H9 (cell line): ENCODE results near the gene NFE2. TPM values are rescaled to one million over a fixed set of nuclear protein-coding genes. Genes with fewer than 3 reads are reported as not detected.

Experiments
- DNase-seq: peaks from one replicate; pipeline ENCODE4 v3.0.0-alpha.2; 2017
- H2AFZ ChIP-seq: one replicate; pipeline ENCODE4 v1.6.1; 2013; ENCODE audit warnings: mild to moderate bottlenecking, low read length, control low read depth, moderate library complexity
- H2AK5ac ChIP-seq: 2 replicates; pipeline ENCODE4 v1.6.1; 2013; ENCODE audit warnings: low read length, control low read depth, mixed read lengths; ENCODE audit not compliant: insufficient read length
- H2BK120ac ChIP-seq: one replicate; pipeline ENCODE4 v1.6.1; 2013; ENCODE audit warnings: low read depth, mild to moderate bottlenecking, low read length, control low read depth, inconsistent platforms; ENCODE audit not compliant: poor library complexity, severe bottlenecking
- H2BK12ac ChIP-seq: 2 replicates; pipeline ENCODE4 v1.6.1; 2013; ENCODE audit warnings: low read length, control low read depth, mixed read lengths, low read depth; ENCODE audit not compliant: insufficient read length
- H2BK15ac ChIP-seq: 2 replicates; pipeline ENCODE4 v1.6.1; 2013; ENCODE audit warnings: low read depth, low read length, control low read depth
- H2BK20ac ChIP-seq: one replicate; pipeline ENCODE4 v1.6.1; 2013; ENCODE audit warnings: low read depth, mild to moderate bottlenecking, low read length, control low read depth, inconsistent platforms; ENCODE audit not compliant: poor library complexity, severe bottlenecking
- H2BK5ac ChIP-seq: 2 replicates; pipeline ENCODE4 v1.6.1; 2013; ENCODE audit warnings: low read length, control low read depth, mixed read lengths; ENCODE audit not compliant: insufficient read length
- H3K14ac ChIP-seq: 2 replicates; pipeline ENCODE4 v1.6.1; 2013; ENCODE audit warnings: low read length, control low read depth; ENCODE audit not compliant: insufficient read depth
- H3K18ac ChIP-seq: 2 replicates; pipeline ENCODE4 v1.6.1; 2013; ENCODE audit warnings: low read depth, mild to moderate bottlenecking, mixed read lengths, low read length, control low read depth; ENCODE audit not compliant: insufficient read length
- H3K23ac ChIP-seq: 2 replicates; pipeline ENCODE4 v1.6.1; 2013; ENCODE audit warnings: low read length, control low read depth, mixed read lengths, low read depth; ENCODE audit not compliant: insufficient read length
- H3K23me2 ChIP-seq: 2 replicates; pipeline ENCODE4 v1.6.1; 2013; ENCODE audit warnings: low read depth, mild to moderate bottlenecking, mixed read lengths, low read length, control low read depth; ENCODE audit not compliant: insufficient read length, poor library complexity, severe bottlenecking
- H3K27ac ChIP-seq: 2 replicates; pipeline ENCODE4 v1.5.1; 2013; ENCODE audit warnings: low read length, control low read depth, mixed read lengths, low read depth; ENCODE audit not compliant: insufficient read length
- H3K27me3 ChIP-seq: 2 replicates; pipeline ENCODE4 v1.6.1; 2013; ENCODE audit warnings: low read length, control low read depth, inconsistent platforms; ENCODE audit not compliant: insufficient read depth
- H3K4ac ChIP-seq: 2 replicates; pipeline ENCODE4 v1.6.1; 2013; ENCODE audit warnings: low read depth, mild to moderate bottlenecking, control low read depth, inconsistent platforms, low read length, moderate library complexity
- H3K4me1 ChIP-seq: 2 replicates; pipeline ENCODE4 v1.6.1; 2013; ENCODE audit warnings: low read length, control low read depth, inconsistent platforms; ENCODE audit not compliant: insufficient read depth
- H3K4me2 ChIP-seq: 2 replicates; pipeline ENCODE4 v1.6.1; 2013; ENCODE audit warnings: low read length, control low read depth, mixed read lengths; ENCODE audit not compliant: insufficient read length, insufficient read depth
- H3K56ac ChIP-seq: 2 replicates; pipeline ENCODE4 v1.6.1; 2013; ENCODE audit warnings: low read depth, mild to moderate bottlenecking, mixed read lengths, low read length, control low read depth; ENCODE audit not compliant: insufficient read length
- H3K79me1 ChIP-seq: 2 replicates; pipeline ENCODE4 v1.6.1; 2013; ENCODE audit warnings: low read depth, mild to moderate bottlenecking, moderate library complexity, low read length, control low read depth, inconsistent platforms; ENCODE audit not compliant: insufficient read depth, poor library complexity, severe bottlenecking
- H3K79me2 ChIP-seq: 2 replicates; pipeline ENCODE4 v1.6.1; 2013; ENCODE audit warnings: low read length, control low read depth, inconsistent platforms; ENCODE audit not compliant: insufficient read depth
- H3K9ac ChIP-seq: 2 replicates; pipeline ENCODE4 v1.6.1; 2013; ENCODE audit warnings: low read length, control low read depth, mixed read lengths; ENCODE audit not compliant: insufficient read length; ENCODE audit errors: extremely low read depth
- H3K9me3 ChIP-seq: one replicate; pipeline ENCODE4 v1.6.1; 2013; ENCODE audit warnings: low read depth, low read length, inconsistent platforms; ENCODE audit not compliant: control insufficient read depth
- H3T11ph ChIP-seq: one replicate; pipeline ENCODE4 v1.6.1; 2013; ENCODE audit warnings: mild to moderate bottlenecking, low read length, control low read depth, inconsistent platforms
- H4K20me1 ChIP-seq: one replicate; pipeline ENCODE4 v1.6.1; 2013; ENCODE audit not compliant: control insufficient read depth, insufficient read length, insufficient read depth
- H4K5ac ChIP-seq: 2 replicates; pipeline ENCODE4 v1.6.1; 2013; ENCODE audit warnings: low read depth, mild to moderate bottlenecking, mixed read lengths, low read length, control low read depth; ENCODE audit not compliant: insufficient read length
- H4K8ac ChIP-seq: replicated peaks from 2 replicates; pipeline ENCODE4 v1.6.1; 2013; ENCODE audit warnings: low read length, control low read depth, mixed read lengths, low read depth; ENCODE audit not compliant: insufficient read length
- H4K91ac ChIP-seq: 2 replicates; pipeline ENCODE4 v1.6.1; 2013; ENCODE audit warnings: low read depth, mild to moderate bottlenecking, moderate library complexity, mixed read lengths, low read length, control low read depth; ENCODE audit not compliant: insufficient read length
- H3K27ac Mint-ChIP-seq, 3 experiments: 2 replicates in 2 of 3; 3 replicates in 1 of 3; pipeline ENCODE4 v1.8.0; 2020 to 2021; ENCODE audit warnings: mixed read lengths in 3 of 3, mild to moderate bottlenecking in 1 of 3, moderate library complexity in 1 of 3
- H3K27me3 Mint-ChIP-seq: 2 replicates; pipeline ENCODE4 v1.8.0; 2021; ENCODE audit warnings: low read depth, mild to moderate bottlenecking, moderate library complexity, mixed read lengths
- H3K36me3 Mint-ChIP-seq, 3 experiments: 2 replicates in 2 of 3; 3 replicates in 1 of 3; pipeline ENCODE4 v1.8.0; 2020 to 2021; ENCODE audit warnings: low read depth in 3 of 3, mixed read lengths in 3 of 3; ENCODE audit not compliant: insufficient read depth in 1 of 3
- H3K4me1 Mint-ChIP-seq, 2 experiments: 2 replicates each; pipeline ENCODE4 v1.8.0; 2020; ENCODE audit warnings: mixed read lengths in 2 of 2
- H3K4me3 Mint-ChIP-seq, 2 experiments: 2 replicates in 1 of 2; 3 replicates in 1 of 2; pipeline ENCODE4 v1.8.0; 2020 to 2021; ENCODE audit warnings: mild to moderate bottlenecking in 2 of 2, mixed read lengths in 2 of 2, moderate library complexity in 1 of 2
- H3K9me3 Mint-ChIP-seq, 2 experiments: 2 replicates in 1 of 2; 3 replicates in 1 of 2; pipeline ENCODE4 v1.8.0; 2020; ENCODE audit warnings: mild to moderate bottlenecking in 2 of 2, mixed read lengths in 2 of 2, moderate library complexity in 1 of 2
- WGBS: extraction: QIAGEN DNeasy Blood & Tissue Kit; methylation state at CpG from one replicate; pipeline ENCODE4 v1.1.7; 2013; ENCODE audit warnings: missing lambda C conversion rate, low lambda C conversion rate, mixed read lengths; ENCODE audit not compliant: insufficient read length; ENCODE audit errors: extremely low coverage; 5-methylcytosine and 5-hydroxymethylcytosine counted together
- total RNA-seq: library from RNA; stranded (reverse); gene quantifications from 2 replicates; pipeline ENCODE4 v1.2.1, GENCODE V29; 2021
- TF ChIP-seq, protein P1 (sequence below): fragments of 200-600 bp; sonication (generic); conservative IDR thresholded peaks from 3 replicates; pipeline ENCODE4 v1.8.0; 2021; ENCODE audit warnings: antibody characterized with exemption, mild to moderate bottlenecking

Gene NFE2
- total RNA-seq, 1 experiment from 2014 or later, result 1.2 TPM

DNA sequence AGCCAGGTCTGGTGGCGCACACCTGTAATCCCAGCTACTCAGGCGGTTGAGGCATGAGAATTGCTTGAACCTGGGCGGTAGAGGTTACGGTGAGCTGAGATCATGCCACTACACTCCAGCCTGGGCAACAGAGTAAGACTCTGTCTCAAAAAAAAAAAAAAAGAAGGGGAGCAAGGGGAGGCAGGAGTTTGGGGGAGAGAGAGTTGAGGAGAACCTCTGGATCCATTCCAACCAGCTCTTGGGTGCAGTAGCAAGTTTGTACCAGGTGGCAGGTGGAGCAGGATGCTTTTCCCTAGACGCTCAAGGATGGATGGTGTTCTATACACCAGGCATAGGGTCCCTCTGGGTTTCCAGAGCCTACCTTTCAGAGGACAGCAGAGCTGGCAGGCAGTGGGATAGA, 1.9 kb downstream of the NFE2 start:
- Histone ChIP-seq H3K9me3 (no peaks in the 10 kb centered on the region), H3K23me2 (peaks cover 6% of the 10 kb centered on the region), H2BK12ac (no peak overlapping the region), H3K27ac (no peak overlapping the region), H3K4me1 (peaks cover 9% of the 10 kb centered on the region; the same call in 1 of the 2 replicates), H4K5ac (no peak overlapping the region), H2BK5ac (no peak overlapping the region), H3K18ac (no peak overlapping the region), H2BK120ac (no peak overlapping the region), H2AFZ (no peak overlapping the region), H2BK15ac (no peak overlapping the region), H3K4ac (no peak overlapping the region), H3T11ph (no peak overlapping the region), H3K27me3 (peaks cover 7% of the 10 kb centered on the region; the same call in 1 of the 2 replicates), H4K20me1 (no peaks in the 10 kb centered on the region), H2AK5ac (no peak overlapping the region), H4K8ac (no peak overlapping the region), H3K79me1 (no peaks in the 10 kb centered on the region), H3K14ac (no peak overlapping the region), H2BK20ac (no peak overlapping the region), H3K79me2 (no peaks in the 10 kb centered on the region), H3K9ac (no peak overlapping the region), H3K4me2 (no peak overlapping the region), H4K91ac (no peak overlapping the region), H3K23ac (no peak overlapping the region), H3K56ac (no peak overlapping the region)
- no peak for DNase-seq
- Mint-ChIP-seq H3K27me3 (peaks cover 30% of the 10 kb centered on the region), H3K4me1 (peaks cover 46 to 57% of the 10 kb centered on the region in 2 experiments), H3K9me3 (no peaks in the 10 kb centered on the region), H3K4me3 (no peak overlapping the region), H3K36me3 (no peaks in the 10 kb centered on the region), H3K27ac (no peak overlapping the region)
- TF ChIP-seq, protein P1, sequence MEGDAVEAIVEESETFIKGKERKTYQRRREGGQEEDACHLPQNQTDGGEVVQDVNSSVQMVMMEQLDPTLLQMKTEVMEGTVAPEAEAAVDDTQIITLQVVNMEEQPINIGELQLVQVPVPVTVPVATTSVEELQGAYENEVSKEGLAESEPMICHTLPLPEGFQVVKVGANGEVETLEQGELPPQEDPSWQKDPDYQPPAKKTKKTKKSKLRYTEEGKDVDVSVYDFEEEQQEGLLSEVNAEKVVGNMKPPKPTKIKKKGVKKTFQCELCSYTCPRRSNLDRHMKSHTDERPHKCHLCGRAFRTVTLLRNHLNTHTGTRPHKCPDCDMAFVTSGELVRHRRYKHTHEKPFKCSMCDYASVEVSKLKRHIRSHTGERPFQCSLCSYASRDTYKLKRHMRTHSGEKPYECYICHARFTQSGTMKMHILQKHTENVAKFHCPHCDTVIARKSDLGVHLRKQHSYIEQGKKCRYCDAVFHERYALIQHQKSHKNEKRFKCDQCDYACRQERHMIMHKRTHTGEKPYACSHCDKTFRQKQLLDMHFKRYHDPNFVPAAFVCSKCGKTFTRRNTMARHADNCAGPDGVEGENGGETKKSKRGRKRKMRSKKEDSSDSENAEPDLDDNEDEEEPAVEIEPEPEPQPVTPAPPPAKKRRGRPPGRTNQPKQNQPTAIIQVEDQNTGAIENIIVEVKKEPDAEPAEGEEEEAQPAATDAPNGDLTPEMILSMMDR, result no peak
- WGBS, result no CpG with 5 or more reads among the region's 5 CpGs
